Measurements from ENCODE around the gene EIF5A. TPM values are rescaled to one million over a fixed set of nuclear protein-coding genes. Genes with fewer than 3 reads are reported as not detected.

Gene EIF5A
- total and polyA plus RNA-seq, 2 donors (not counting 3 experiments of a cell fraction or from before 2014, with no cell fraction given): 650 to 859 TPM

DNA sequence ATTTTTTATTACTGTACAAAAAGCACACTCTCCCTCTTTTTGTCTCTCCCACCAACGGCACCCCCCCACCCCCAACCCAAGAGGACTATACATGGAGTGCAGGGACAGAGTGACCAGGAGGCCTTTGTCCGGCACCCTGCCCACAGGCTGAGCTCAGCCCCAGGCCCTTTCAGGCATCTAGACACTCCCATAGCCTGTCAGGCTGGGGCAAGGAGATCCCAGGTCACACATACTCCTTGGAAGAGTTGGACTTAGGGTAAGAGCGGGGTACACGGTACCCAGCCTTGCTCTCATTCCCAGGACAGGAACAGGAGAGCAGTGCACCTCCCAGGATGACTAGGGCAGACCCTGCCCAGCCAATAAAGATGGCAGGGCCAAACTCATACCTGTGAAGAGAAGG lies 47.3 kb upstream of the EIF5A start:
- TF ChIP-seq POLR2AphosphoS5 (IDR thresholded peaks at IDR 0.05; ENCODE audit: insufficient read depth, low read depth, low read length): peak; percentile 4
- no peak for TF ChIP-seq FOS (IDR thresholded peaks at IDR 0.05; ENCODE audit: borderline replicate concordance, insufficient read depth, low read length)
- no peak for TF ChIP-seq GATA2 (IDR thresholded peaks at IDR 0.05; ENCODE audit: insufficient read depth, insufficient read length, low read depth, low read length)
- TSS peak; percentile 14 for BruUV-seq (replicated peaks)
- dilution Hi-C loops (cut with MboI; ENCODE audit: extremely low pct_ligation_motif_present, low sequenced_read_pairs): no loop called here
- intact Hi-C loops (cut with micrococcal nuclease): loop anchor here (2.0 kb wide), 1 partner anchor 39 kb away; no protein-coding TSS in a partner anchor
- Histone ChIP-seq H3K4me1 (ENCODE audit: control insufficient read depth, extremely low read depth, insufficient read depth, low read length) (peaks cover 26% of the 10 kb centered on the region), H3K79me2 (ENCODE audit: control insufficient read depth, insufficient read depth, low read length) (no peaks in the 10 kb centered on the region), H4K20me1 (replicated peaks; ENCODE audit: control insufficient read depth, extremely low read depth, insufficient read depth, low read length) (no peaks in the 10 kb centered on the region), H3K27ac (ENCODE audit: insufficient read depth, low read depth, low read length) (no peak overlapping the region), H3K27me3 (ENCODE audit: control insufficient read depth in 2 of 2, insufficient read depth in 2 of 2, low read length in 2 of 2) (no peaks in the 10 kb centered on the region), H3K4me2 (ENCODE audit: insufficient read depth, low read length) (no peak overlapping the region), H3K9ac (replicated peaks; ENCODE audit: extremely low read depth, insufficient read depth, low read length) (no peak overlapping the region), H3K9me1 (replicated peaks; ENCODE audit: control insufficient read depth, extremely low read depth, insufficient read depth, low read length) (no peaks in the 10 kb centered on the region), H2AFZ (ENCODE audit: low read depth, low read length) (no peak overlapping the region), H3K9me3 (replicated peaks; ENCODE audit: control insufficient read depth, insufficient read depth, low read length) (no peaks in the 10 kb centered on the region), H3K4me3 (replicated peaks in 1 of 3; ENCODE audit: insufficient read depth in 1 of 3, low read depth in 1 of 3, low read length in 3 of 3) (no peak overlapping the region), H3K36me3 (ENCODE audit: control insufficient read depth in 2 of 2, extremely low read depth in 1 of 2, insufficient read depth in 2 of 2, low read length in 2 of 2) (peaks cover 3 to 17% of the 10 kb centered on the region in 2 experiments)
- no peak for FAIRE-seq
- DNase-seq (ENCODE audit: low read depth, low spot score): no peak
- ChIA-PET POLR2A (no interaction called here), CTCF (interaction anchor here (0.6 to 1.5 kb wide), 3 partner anchors 36 to 372 kb away, joined by 3 read pairs; no protein-coding TSS in a partner anchor)

DNA sequence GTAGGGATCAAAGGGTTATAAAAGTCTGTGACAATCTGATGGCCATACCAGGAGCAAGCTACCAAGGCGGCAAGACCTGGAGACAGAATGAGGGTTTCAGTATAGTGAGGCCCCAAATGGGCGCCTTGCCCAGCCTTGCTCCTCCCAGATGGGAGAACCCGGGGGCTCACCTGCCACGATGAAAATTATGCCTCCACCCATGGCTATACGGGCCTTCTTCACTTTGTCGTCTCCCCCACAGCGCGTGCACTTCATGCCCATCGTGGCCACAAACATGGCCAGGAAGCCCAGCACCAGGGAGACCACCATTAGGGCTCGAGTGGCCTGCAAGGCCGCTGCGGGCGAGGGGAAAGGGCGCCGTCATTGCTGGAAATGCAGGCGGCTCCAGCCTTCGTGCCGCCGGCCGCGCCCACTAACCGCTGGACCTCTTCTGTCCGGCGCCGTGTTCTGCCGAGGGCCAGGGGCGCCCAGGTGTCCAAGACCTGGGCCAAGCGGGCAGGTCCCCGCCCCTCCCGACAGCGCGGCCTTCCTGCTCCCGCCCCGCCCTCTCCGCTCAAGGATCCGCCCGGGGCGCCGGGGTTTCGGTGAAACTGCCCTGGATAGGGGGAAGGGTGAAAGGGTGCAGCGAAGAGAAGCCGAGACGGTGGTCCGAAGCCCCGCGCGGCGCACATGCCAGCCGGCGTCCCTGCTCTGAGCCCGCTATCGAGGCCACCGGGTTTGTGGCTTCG lies 46.6 kb upstream of the EIF5A start:
- CTCF ChIA-PET: interaction anchor here (0.6 to 1.1 kb wide), 2 partner anchors 36 to 371 kb away, joined by 3 read pairs; no protein-coding TSS in a partner anchor
- BruUV-seq (replicated peaks): no TSS peak
- DNase-seq (ENCODE audit: low read depth, low spot score) (no peak), FAIRE-seq (no peak)
- intact Hi-C loops (cut with micrococcal nuclease): loop anchor here (1.0 to 2.0 kb wide), 2 partner anchors 9 to 40 kb away; partner anchors contain the start of gene ELP5
- Histone ChIP-seq H3K27ac (ENCODE audit: insufficient read depth, low read depth, low read length) (no peak overlapping the region), H3K9me3 (replicated peaks; ENCODE audit: control insufficient read depth, insufficient read depth, low read length) (no peaks in the 10 kb centered on the region), H3K4me2 (ENCODE audit: insufficient read depth, low read length) (peak overlapping the region; percentile 31), H3K4me3 (replicated peaks in 1 of 3; ENCODE audit: insufficient read depth in 1 of 3, low read depth in 1 of 3, low read length in 3 of 3) (peak overlapping the region; percentile 8 to 19 (median 13)), H2AFZ (ENCODE audit: low read depth, low read length) (peak overlapping the region; percentile 52), H3K9me1 (replicated peaks; ENCODE audit: control insufficient read depth, extremely low read depth, insufficient read depth, low read length) (no peaks in the 10 kb centered on the region), H3K79me2 (ENCODE audit: control insufficient read depth, insufficient read depth, low read length) (no peaks in the 10 kb centered on the region), H3K36me3 (ENCODE audit: control insufficient read depth in 2 of 2, extremely low read depth in 1 of 2, insufficient read depth in 2 of 2, low read length in 2 of 2) (peaks cover 3 to 15% of the 10 kb centered on the region in 2 experiments), H4K20me1 (replicated peaks; ENCODE audit: control insufficient read depth, extremely low read depth, insufficient read depth, low read length) (no peaks in the 10 kb centered on the region), H3K9ac (replicated peaks; ENCODE audit: extremely low read depth, insufficient read depth, low read length) (peak overlapping the region; percentile 29), H3K27me3 (ENCODE audit: control insufficient read depth in 2 of 2, insufficient read depth in 2 of 2, low read length in 2 of 2) (no peaks in the 10 kb centered on the region), H3K4me1 (ENCODE audit: control insufficient read depth, extremely low read depth, insufficient read depth, low read length) (peaks cover 26% of the 10 kb centered on the region)
- POLR2A ChIA-PET: no interaction called here
- no peak for TF ChIP-seq GATA2 (IDR thresholded peaks at IDR 0.05; ENCODE audit: insufficient read depth, insufficient read length, low read depth, low read length)
- TF ChIP-seq EZH2 (IDR thresholded peaks at IDR 0.05; ENCODE audit: borderline replicate concordance, low read depth, low read length, severe bottlenecking): no peak
- TF ChIP-seq POLR2A (IDR thresholded peaks at IDR 0.05; ENCODE audit: low read depth, low read length): no peak
- peak; percentile 23 for TF ChIP-seq POLR2AphosphoS5 (IDR thresholded peaks at IDR 0.05; ENCODE audit: insufficient read depth, low read depth, low read length)
- no peak for TF ChIP-seq FOS (IDR thresholded peaks at IDR 0.05; ENCODE audit: borderline replicate concordance, insufficient read depth, low read length)
- TF ChIP-seq, protein P1, sequence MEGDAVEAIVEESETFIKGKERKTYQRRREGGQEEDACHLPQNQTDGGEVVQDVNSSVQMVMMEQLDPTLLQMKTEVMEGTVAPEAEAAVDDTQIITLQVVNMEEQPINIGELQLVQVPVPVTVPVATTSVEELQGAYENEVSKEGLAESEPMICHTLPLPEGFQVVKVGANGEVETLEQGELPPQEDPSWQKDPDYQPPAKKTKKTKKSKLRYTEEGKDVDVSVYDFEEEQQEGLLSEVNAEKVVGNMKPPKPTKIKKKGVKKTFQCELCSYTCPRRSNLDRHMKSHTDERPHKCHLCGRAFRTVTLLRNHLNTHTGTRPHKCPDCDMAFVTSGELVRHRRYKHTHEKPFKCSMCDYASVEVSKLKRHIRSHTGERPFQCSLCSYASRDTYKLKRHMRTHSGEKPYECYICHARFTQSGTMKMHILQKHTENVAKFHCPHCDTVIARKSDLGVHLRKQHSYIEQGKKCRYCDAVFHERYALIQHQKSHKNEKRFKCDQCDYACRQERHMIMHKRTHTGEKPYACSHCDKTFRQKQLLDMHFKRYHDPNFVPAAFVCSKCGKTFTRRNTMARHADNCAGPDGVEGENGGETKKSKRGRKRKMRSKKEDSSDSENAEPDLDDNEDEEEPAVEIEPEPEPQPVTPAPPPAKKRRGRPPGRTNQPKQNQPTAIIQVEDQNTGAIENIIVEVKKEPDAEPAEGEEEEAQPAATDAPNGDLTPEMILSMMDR (IDR thresholded peaks at IDR 0.05; ENCODE audit: extremely low read depth in 1 of 2, insufficient read depth in 1 of 2, low read depth in 1 of 2, low read length in 2 of 2): no peak
- TF ChIP-seq, protein P2, sequence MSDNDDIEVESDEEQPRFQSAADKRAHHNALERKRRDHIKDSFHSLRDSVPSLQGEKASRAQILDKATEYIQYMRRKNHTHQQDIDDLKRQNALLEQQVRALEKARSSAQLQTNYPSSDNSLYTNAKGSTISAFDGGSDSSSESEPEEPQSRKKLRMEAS (IDR thresholded peaks at IDR 0.05; ENCODE audit: insufficient read depth, insufficient read length): no peak
- dilution Hi-C loops (cut with MboI; ENCODE audit: extremely low pct_ligation_motif_present, low sequenced_read_pairs): no loop called here

Measured in endothelial cell of umbilical vein (primary cell).